IMR-90 (cell line): ENCODE measurements around the gene BGLAP. TPM values are rescaled to one million over a fixed set of nuclear protein-coding genes. Genes with fewer than 3 reads are reported as not detected.

ENCODE experiments used
- CTCF ChIP-seq: conservative IDR thresholded peaks from 2 replicates; pipeline ENCODE4 v1.5.1; 2012; ENCODE audit warnings: mild to moderate bottlenecking, low read depth, low read length, improper control_type of control experiment
- SMC3 ChIP-seq: fragments of 150-350 bp; IDR thresholded peaks from 2 replicates; pipeline ENCODE4 v1.6.1; 2016; ENCODE audit warnings: low read depth, mild to moderate bottlenecking, antibody characterized with exemption, low read length, moderate library complexity
- polyA plus RNA-seq, 3 experiments: library from polyadenylated mRNA; depleted of rRNA; stranded (reverse); fragments of >200 nt; gene quantifications; 2 replicates each; pipeline ENCODE4 v1.2.3, GENCODE V29; 2012; ENCODE audit warnings: low replicate concordance in 1 of 3
- total RNA-seq: library from RNA; depleted of rRNA; stranded (reverse); fragments of >200 nt; gene quantifications from 2 replicates; pipeline ENCODE4 v1.2.3, GENCODE V29; 2012

BGLAP gene
- total and polyA plus RNA-seq, 2 of the 4 experiments (the other 2 are of a cell fraction), result 0.67 TPM; not detected in 1

- TF ChIP-seq CTCF (no peak), SMC3 (no peak)
Observed at GRCh38 chr1:156212833-156213643, 28.9 kb upstream of the BGLAP start, which contains the start of gene PMF1 (continued).
